HL-60 (cell line): ENCODE measurements around the gene HEXD.

Experiments used
- GABPA ChIP-seq: IDR thresholded peaks from 2 replicates; pipeline ENCODE4 v1.6.1; 2012; ENCODE audit warnings: low read depth
- POLR2AphosphoS5 ChIP-seq: IDR thresholded peaks from 2 replicates; pipeline ENCODE4 v1.6.1; 2012; ENCODE audit warnings: low read depth
- REST ChIP-seq: IDR thresholded peaks from 2 replicates; pipeline ENCODE4 v1.6.1; 2012; ENCODE audit warnings: low read depth; ENCODE audit not compliant: insufficient replicate concordance
- SPI1 ChIP-seq: IDR thresholded peaks from 2 replicates; pipeline ENCODE4 v1.6.1; 2012; ENCODE audit warnings: low read depth, mild to moderate bottlenecking, borderline replicate concordance
- TF ChIP-seq, protein P1 (sequence below): IDR thresholded peaks from one replicate; pipeline ENCODE4 v1.5.1; 2011; ENCODE audit warnings: low read length, control low read depth, inconsistent platforms; ENCODE audit not compliant: insufficient read depth

- TF ChIP-seq, protein P1, sequence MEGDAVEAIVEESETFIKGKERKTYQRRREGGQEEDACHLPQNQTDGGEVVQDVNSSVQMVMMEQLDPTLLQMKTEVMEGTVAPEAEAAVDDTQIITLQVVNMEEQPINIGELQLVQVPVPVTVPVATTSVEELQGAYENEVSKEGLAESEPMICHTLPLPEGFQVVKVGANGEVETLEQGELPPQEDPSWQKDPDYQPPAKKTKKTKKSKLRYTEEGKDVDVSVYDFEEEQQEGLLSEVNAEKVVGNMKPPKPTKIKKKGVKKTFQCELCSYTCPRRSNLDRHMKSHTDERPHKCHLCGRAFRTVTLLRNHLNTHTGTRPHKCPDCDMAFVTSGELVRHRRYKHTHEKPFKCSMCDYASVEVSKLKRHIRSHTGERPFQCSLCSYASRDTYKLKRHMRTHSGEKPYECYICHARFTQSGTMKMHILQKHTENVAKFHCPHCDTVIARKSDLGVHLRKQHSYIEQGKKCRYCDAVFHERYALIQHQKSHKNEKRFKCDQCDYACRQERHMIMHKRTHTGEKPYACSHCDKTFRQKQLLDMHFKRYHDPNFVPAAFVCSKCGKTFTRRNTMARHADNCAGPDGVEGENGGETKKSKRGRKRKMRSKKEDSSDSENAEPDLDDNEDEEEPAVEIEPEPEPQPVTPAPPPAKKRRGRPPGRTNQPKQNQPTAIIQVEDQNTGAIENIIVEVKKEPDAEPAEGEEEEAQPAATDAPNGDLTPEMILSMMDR = no peak
- TF ChIP-seq POLR2AphosphoS5 = no peak
- TF ChIP-seq REST = no peak
- no peak for TF ChIP-seq GABPA
- no peak for TF ChIP-seq SPI1
These were observed 69.8 kb downstream of the HEXD start for GRCh38 chr17:82487910-82488309.
